HG03439 (cell line): Measurements from ENCODE around the gene IQSEC1.

Experiments used
- ATAC-seq: cut with Tn5 transposase; IDR thresholded peaks from one replicate; pipeline ENCODE4 v1.9.1; 2021; ENCODE audit warnings: mild to moderate bottlenecking, moderate library complexity; ENCODE audit not compliant: unreplicated experiment

Gene IQSEC1

GRCh38 chr3:13032206-13032605 lies 41.0 kb downstream of the IQSEC1 start:
- ATAC-seq = no peak

GRCh38 chr3:13031621-13032020 lies 41.6 kb downstream of the IQSEC1 start:
- no peak for ATAC-seq

- no peak for ATAC-seq
These were observed 42.5 kb downstream of the IQSEC1 start for GRCh38 chr3:13030684-13031083.

GRCh38 chr3:13028010-13028821 lies 45.0 kb downstream of the IQSEC1 start:
- no peak for ATAC-seq

- ATAC-seq = no peak
These were observed 46.1 kb downstream of the IQSEC1 start for GRCh38 chr3:13027154-13027553.

- no peak for ATAC-seq
These were observed 46.7 kb downstream of the IQSEC1 start for GRCh38 chr3:13026534-13026933.

GRCh38 chr3:13025778-13026518 lies 47.3 kb downstream of the IQSEC1 start:
- ATAC-seq = no peak

- ATAC-seq = no peak
These were observed 48.1 kb downstream of the IQSEC1 start for GRCh38 chr3:13025090-13025489.

- no peak for ATAC-seq
These were observed 48.5 kb downstream of the IQSEC1 start for GRCh38 chr3:13024765-13025065.

- no peak for ATAC-seq
These were observed 49.1 kb downstream of the IQSEC1 start for GRCh38 chr3:13023971-13024764.

GRCh38 chr3:13023235-13023970 lies 49.8 kb downstream of the IQSEC1 start:
- ATAC-seq = no peak

GRCh38 chr3:13022348-13023234 lies 50.6 kb downstream of the IQSEC1 start:
- peak; percentile 22 for ATAC-seq

GRCh38 chr3:13021141-13022114 lies 51.8 kb downstream of the IQSEC1 start:
- ATAC-seq = no peak

- ATAC-seq = no peak
These were observed 53.0 kb downstream of the IQSEC1 start for GRCh38 chr3:13020159-13020750.

GRCh38 chr3:13019243-13020095 lies 53.8 kb downstream of the IQSEC1 start:
- ATAC-seq = no peak

GRCh38 chr3:13018561-13019242 lies 54.5 kb downstream of the IQSEC1 start:
- no peak for ATAC-seq

GRCh38 chr3:13018043-13018451 lies 55.2 kb downstream of the IQSEC1 start:
- no peak for ATAC-seq
